Keratinocyte (primary cell): ENCODE results near the gene LIMA1.

Experiments
- CTCF ChIP-seq, 3 experiments: IDR thresholded peaks in 1 of 3; conservative IDR thresholded peaks in 1 of 3; optimal IDR thresholded peaks in 1 of 3; 2 replicates in 2 of 3; 3 replicates in 1 of 3; pipeline versions ENCODE3 to v1.5.1; 2011; ENCODE audit warnings: low read length in 3 of 3, mild to moderate bottlenecking in 3 of 3, moderate library complexity in 2 of 3, control low read depth in 1 of 3, inconsistent platforms in 1 of 3; ENCODE audit not compliant: insufficient read depth in 2 of 3; ENCODE audit errors: extremely low read depth in 1 of 3
- EZH2 ChIP-seq: IDR thresholded peaks from one replicate; pipeline ENCODE4 v1.6.1; 2012; ENCODE audit warnings: inconsistent platforms, mild to moderate bottlenecking, low read length, moderate library complexity

- no peak for TF ChIP-seq CTCF (optimal IDR thresholded peaks at IDR 0.05 in 1 of 3, IDR thresholded peaks at IDR 0.05 in 1 of 3, conservative IDR thresholded peaks at IDR 0.05 in 1 of 3; ENCODE audit: extremely low read depth in 1 of 3, insufficient read depth in 2 of 3, low read length in 3 of 3)
- no peak for TF ChIP-seq EZH2
Measured at GRCh38 chr12:50142993-50143392, 140.3 kb downstream of the LIMA1 start.
